Vagina (tissue), 2 donors: Measurements from ENCODE around the gene STARD4. TPM values are rescaled to one million over a fixed set of nuclear protein-coding genes. Genes with fewer than 3 reads are reported as not detected.

Experiments
- DNase-seq, 2 donors: peaks; one replicate each; pipeline ENCODE4 v3.0.0-alpha.2; 2017; ENCODE audit errors: extremely low spot score in 2 of 2
- H3K27ac ChIP-seq: fragments of 200-600 bp; sonication (generic); one replicate; pipeline ENCODE4 v1.5.1; 2019
- H3K27me3 ChIP-seq: fragments of 200-600 bp; sonication (generic); one replicate; pipeline ENCODE4 v1.5.1; 2019
- H3K36me3 ChIP-seq, 2 donors: fragments of 200-600 bp; sonication (generic); one replicate each; pipeline ENCODE4 v1.5.1; 2017 to 2019
- H3K4me1 ChIP-seq: fragments of 200-600 bp; sonication (generic); one replicate; pipeline ENCODE4 v1.5.1; 2019
- H3K4me3 ChIP-seq, 2 donors: fragments of 200-600 bp; sonication (generic); 1 replicate in 1 of 2; 2 replicates in 1 of 2; pipeline ENCODE4 v1.5.1; 2016 to 2019
- H3K9me3 ChIP-seq: fragments of 200-600 bp; sonication (generic); one replicate; pipeline ENCODE4 v1.5.1; 2019
- POLR2A ChIP-seq, 2 donors: fragments of 450-650 bp; IDR thresholded peaks; one replicate each; pipeline ENCODE4 v1.6.1; 2017; ENCODE audit warnings: antibody characterized with exemption in 2 of 2, mild to moderate bottlenecking in 2 of 2, moderate library complexity in 2 of 2
- POLR2AphosphoS5 ChIP-seq, 2 donors: sonication (generic); formaldehyde crosslinking; IDR thresholded peaks; one replicate each; pipeline ENCODE4 v1.9.0; 2017; ENCODE audit warnings: antibody characterized with exemption in 2 of 2, mild to moderate bottlenecking in 2 of 2, low read depth in 1 of 2; ENCODE audit not compliant: insufficient read depth in 1 of 2
- intact Hi-C: fragments of 100-400 bp; cut with DNase I; formaldehyde crosslinking; loops from one replicate; pipeline ENCODE4 v1.15.1; 2023
- total RNA-seq: library from RNA; depleted of rRNA; stranded (reverse); fragments of >200 nt; gene quantifications from one replicate; pipeline ENCODE4 v1.2.3, GENCODE V29; 2016
- TF ChIP-seq, protein P1 (sequence below), 3 experiments: fragments of 450-650 bp in 2 of 3; fragments of 200-600 bp in 1 of 3; sonication (generic) in 1 of 3; IDR thresholded peaks; one replicate each; pipeline ENCODE4 v1.5.1; 2017 to 2019; ENCODE audit warnings: antibody characterized with exemption in 3 of 3, mild to moderate bottlenecking in 2 of 3, moderate library complexity in 2 of 3

STARD4 gene
- total RNA-seq, 1 donor from 2014 or later = 18.9 TPM

- intact Hi-C loops = no loop called here
- Histone ChIP-seq H3K27me3 (no peaks in the 10 kb centered on the region), H3K27ac (no peak overlapping the region), H3K36me3 (no peaks in the 10 kb centered on the region), H3K4me3 (no peak overlapping the region), H3K4me1 (no peaks in the 10 kb centered on the region), H3K9me3 (no peaks in the 10 kb centered on the region)
- no peak for DNase-seq
- TF ChIP-seq POLR2A (IDR thresholded peaks at IDR 0.05) = no peak
- TF ChIP-seq, protein P1, sequence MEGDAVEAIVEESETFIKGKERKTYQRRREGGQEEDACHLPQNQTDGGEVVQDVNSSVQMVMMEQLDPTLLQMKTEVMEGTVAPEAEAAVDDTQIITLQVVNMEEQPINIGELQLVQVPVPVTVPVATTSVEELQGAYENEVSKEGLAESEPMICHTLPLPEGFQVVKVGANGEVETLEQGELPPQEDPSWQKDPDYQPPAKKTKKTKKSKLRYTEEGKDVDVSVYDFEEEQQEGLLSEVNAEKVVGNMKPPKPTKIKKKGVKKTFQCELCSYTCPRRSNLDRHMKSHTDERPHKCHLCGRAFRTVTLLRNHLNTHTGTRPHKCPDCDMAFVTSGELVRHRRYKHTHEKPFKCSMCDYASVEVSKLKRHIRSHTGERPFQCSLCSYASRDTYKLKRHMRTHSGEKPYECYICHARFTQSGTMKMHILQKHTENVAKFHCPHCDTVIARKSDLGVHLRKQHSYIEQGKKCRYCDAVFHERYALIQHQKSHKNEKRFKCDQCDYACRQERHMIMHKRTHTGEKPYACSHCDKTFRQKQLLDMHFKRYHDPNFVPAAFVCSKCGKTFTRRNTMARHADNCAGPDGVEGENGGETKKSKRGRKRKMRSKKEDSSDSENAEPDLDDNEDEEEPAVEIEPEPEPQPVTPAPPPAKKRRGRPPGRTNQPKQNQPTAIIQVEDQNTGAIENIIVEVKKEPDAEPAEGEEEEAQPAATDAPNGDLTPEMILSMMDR (IDR thresholded peaks at IDR 0.05) = no peak
These were observed 36.1 kb upstream of the STARD4 start for GRCh38 chr5:111548348-111548950.

- TF ChIP-seq POLR2A (IDR thresholded peaks at IDR 0.05) (no peak), POLR2AphosphoS5 (IDR thresholded peaks at IDR 0.05; ENCODE audit: insufficient read depth in 1 of 2, low read depth in 1 of 2) (no peak)
- TF ChIP-seq, protein P1 (IDR thresholded peaks at IDR 0.05) = no peak
- Histone ChIP-seq H3K9me3 (no peaks in the 10 kb centered on the region), H3K27me3 (no peaks in the 10 kb centered on the region), H3K27ac (no peak overlapping the region), H3K4me3 (no peak overlapping the region), H3K4me1 (no peaks in the 10 kb centered on the region), H3K36me3 (no peaks in the 10 kb centered on the region)
- intact Hi-C loops = no loop called here
- no peak for DNase-seq
These were observed 32.7 kb upstream of the STARD4 start for GRCh38 chr5:111545031-111545430.

DNA sequence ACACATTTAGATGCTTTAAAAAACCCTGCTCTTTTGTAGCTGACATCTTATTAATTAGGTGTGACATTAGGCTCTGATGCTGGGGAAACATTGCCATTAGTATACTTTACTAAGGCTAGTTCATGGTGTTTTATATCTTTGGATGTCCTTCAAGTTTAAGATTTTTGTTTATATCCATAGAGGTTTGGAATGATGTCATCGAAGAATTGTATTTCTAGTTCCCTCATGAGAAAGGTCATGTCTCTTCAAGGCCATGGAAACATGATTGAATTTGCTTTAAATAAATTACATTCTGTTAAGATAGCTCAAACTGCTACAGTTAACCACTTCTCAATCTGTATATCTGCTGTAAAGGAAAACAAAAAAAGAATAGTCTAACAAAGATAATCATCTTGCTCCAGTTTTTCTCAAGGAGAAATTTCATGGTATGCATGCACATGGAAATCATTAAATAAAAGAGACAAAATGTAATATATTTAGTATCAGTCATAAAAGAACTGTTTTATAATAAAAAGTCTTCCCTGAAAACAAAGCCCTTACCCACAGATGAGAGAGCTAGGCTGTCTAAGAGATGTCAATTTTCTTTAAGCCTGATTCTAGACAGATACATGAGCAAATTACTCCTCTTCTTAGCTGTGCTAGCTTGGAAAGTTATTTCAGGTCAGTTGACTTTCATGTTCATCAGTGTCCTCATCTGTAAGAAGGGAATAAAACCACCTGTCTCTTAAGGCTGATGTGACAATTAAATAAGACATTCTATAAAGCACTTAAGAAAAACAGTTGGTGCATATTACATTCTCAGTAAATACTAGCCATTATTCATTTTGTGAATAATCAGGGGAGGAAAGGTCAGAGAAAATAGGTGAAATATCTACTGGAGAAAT lies 25.0 kb upstream of the STARD4 start:
- DNase-seq = no peak
- no peaks in the 10 kb centered on the region for H3K36me3 ChIP-seq
- H3K4me1 ChIP-seq = no peaks in the 10 kb centered on the region
- H3K27me3 ChIP-seq = no peaks in the 10 kb centered on the region
- intact Hi-C loops = no loop called here
- H3K9me3 ChIP-seq = no peaks in the 10 kb centered on the region
- TF ChIP-seq POLR2A (IDR thresholded peaks at IDR 0.05) = no peak
- TF ChIP-seq, protein P1 (IDR thresholded peaks at IDR 0.05) = no peak
- no peak for TF ChIP-seq POLR2AphosphoS5 (IDR thresholded peaks at IDR 0.05; ENCODE audit: insufficient read depth in 1 of 2, low read depth in 1 of 2)
- H3K27ac ChIP-seq = no peak overlapping the region
- no peak overlapping the region for H3K4me3 ChIP-seq

- Histone ChIP-seq H3K36me3 (no peaks in the 10 kb centered on the region), H3K9me3 (no peaks in the 10 kb centered on the region), H3K4me3 (no peak overlapping the region), H3K27ac (no peak overlapping the region), H3K27me3 (no peaks in the 10 kb centered on the region), H3K4me1 (no peaks in the 10 kb centered on the region)
- intact Hi-C loops = no loop called here
- DNase-seq = no peak
- TF ChIP-seq POLR2AphosphoS5 (IDR thresholded peaks at IDR 0.05; ENCODE audit: insufficient read depth in 1 of 2, low read depth in 1 of 2) (no peak), POLR2A (IDR thresholded peaks at IDR 0.05) (no peak)
- TF ChIP-seq, protein P1 (IDR thresholded peaks at IDR 0.05) = no peak
These were observed 23.7 kb upstream of the STARD4 start for GRCh38 chr5:111535879-111536549.
